ENCODE data around the gene ARHGAP29.

GRCh38 chr1:94143809-94144176, 93.6 kb downstream of the ARHGAP29 start:
- TF ChIP-seq EP300 (IDR thresholded peaks at IDR 0.05), result no peak
- TF ChIP-seq POLR2A (IDR thresholded peaks at IDR 0.05), result no peak
